Dedifferentiated amniotic fluid mesenchymal stem cell (primary cell): ENCODE results near the gene SNAP47.
"Not testable (repeated sequence)": the region's sequence is repeated elsewhere in the genome, so short reads cannot be mapped to it uniquely, and the experiment has no call there.

ENCODE experiments used
- DNase-seq: peaks from one replicate; pipeline ENCODE4 v3.0.0-alpha.2; 2016; ENCODE audit errors: extremely low spot score

The SNAP47 gene

GRCh38 chr1:227734856-227735538 is at the start of gene SNAP47, which contains the start of gene JMJD4:
Gene SNAP47 (plus strand): TSS chr1:227735435. CDS start chr1:227747737, 12,302 bp downstream.
Gene JMJD4 (minus strand): TSS chr1:227735302. CDS start chr1:227735273, 29 bp downstream.
- peak; percentile 80 for DNase-seq

GRCh38 chr1:227685807-227686206 is 49.4 kb upstream of the SNAP47 start:
- DNase-seq = no peak

GRCh38 chr1:227697321-227697864 is 37.8 kb upstream of the SNAP47 start:
- DNase-seq = no peak

- not testable (repeated sequence) for DNase-seq
Observed at GRCh38 chr1:227701631-227702030, 33.6 kb upstream of the SNAP47 start.

- DNase-seq = no peak
Observed at GRCh38 chr1:227707846-227708245, 27.4 kb upstream of the SNAP47 start.

GRCh38 chr1:227709451-227709850 is 25.8 kb upstream of the SNAP47 start:
- no peak for DNase-seq

- DNase-seq = not testable (repeated sequence)
Observed at GRCh38 chr1:227710474-227710873, 24.8 kb upstream of the SNAP47 start.

- no peak for DNase-seq
Observed at GRCh38 chr1:227712648-227713047, 22.6 kb upstream of the SNAP47 start.

- DNase-seq = no peak
Observed at GRCh38 chr1:227718932-227719331, 16.3 kb upstream of the SNAP47 start.

- no peak for DNase-seq
Observed at GRCh38 chr1:227723474-227723873, 11.8 kb upstream of the SNAP47 start.

- no peak for DNase-seq
Observed at GRCh38 chr1:227725046-227725445, 10.2 kb upstream of the SNAP47 start.

GRCh38 chr1:227726318-227726717 is 8.9 kb upstream of the SNAP47 start:
- no peak for DNase-seq

GRCh38 chr1:227726924-227727599 is 8.2 kb upstream of the SNAP47 start:
- DNase-seq = no peak

- no peak for DNase-seq
Observed at GRCh38 chr1:227728059-227728891, 7.0 kb upstream of the SNAP47 start.

GRCh38 chr1:227728892-227729143 is 6.4 kb upstream of the SNAP47 start:
- no peak for DNase-seq

- DNase-seq = no peak
Observed at GRCh38 chr1:227729144-227729880, 5.9 kb upstream of the SNAP47 start.

GRCh38 chr1:227729881-227730629 is 5.2 kb upstream of the SNAP47 start:
- DNase-seq = peak; percentile 47

- no peak for DNase-seq
Observed at GRCh38 chr1:227730630-227731151, 4.5 kb upstream of the SNAP47 start.

GRCh38 chr1:227731241-227731677 is 4.0 kb upstream of the SNAP47 start:
- DNase-seq = no peak

- no peak for DNase-seq
Observed at GRCh38 chr1:227731696-227732585, 3.3 kb upstream of the SNAP47 start.
